Bronchial smooth muscle cell (primary cell): ENCODE data around the gene MDH1. TPM values are rescaled to one million over a fixed set of nuclear protein-coding genes. Genes with fewer than 3 reads are reported as not detected.

Experiments
- total RNA-seq: library from RNA; depleted of rRNA; stranded (reverse); fragments of >200 nt; gene quantifications from 2 replicates; pipeline ENCODE4 v1.2.1, GENCODE V29; 2014

The MDH1 gene
- 131 and 212 TPM in 2 replicates for total RNA-seq

GRCh38 chr2:63588385-63589147 is at the start of gene MDH1, which contains the start of gene WDPCP:
Gene MDH1, plus strand, starts transcription at chr2:63588963. Its CDS starts 81 bp downstream, at chr2:63589044.
Gene WDPCP, minus strand, starts transcription at chr2:63588477. Its CDS starts 206 bp downstream, at chr2:63588271.

Other genes with a start within 250 kb of the MDH1 start
- 6.6 and 9.0 TPM in 2 replicates for gene WDPCP, start 486 bp upstream of the MDH1 start, total RNA-seq